ENCODE results near the gene ZBTB20.

- TF ChIP-seq EZH2 (optimal IDR thresholded peaks at IDR 0.05; ENCODE audit: low read depth, low read length) (no peak), CTCF (IDR thresholded peaks at IDR 0.05; ENCODE audit: low read length) (no peak), EZH2phosphoT487 (IDR thresholded peaks at IDR 0.05; ENCODE audit: low read length) (no peak)
These were observed 769.7 kb downstream of the ZBTB20 start for GRCh38 chr3:114377426-114377825.

Data from MM.1S (cell line).